ENCODE measurements around the gene DBT. TPM values are rescaled to one million over a fixed set of nuclear protein-coding genes. Genes with fewer than 3 reads are reported as not detected.

The DBT gene
- total and polyA plus RNA-seq, 10 of the 15 experiments (the other 5 are each of a cell fraction or from before 2014, with no cell fraction given) = 2.1 to 15.9 (median 6.9) TPM

DNA sequence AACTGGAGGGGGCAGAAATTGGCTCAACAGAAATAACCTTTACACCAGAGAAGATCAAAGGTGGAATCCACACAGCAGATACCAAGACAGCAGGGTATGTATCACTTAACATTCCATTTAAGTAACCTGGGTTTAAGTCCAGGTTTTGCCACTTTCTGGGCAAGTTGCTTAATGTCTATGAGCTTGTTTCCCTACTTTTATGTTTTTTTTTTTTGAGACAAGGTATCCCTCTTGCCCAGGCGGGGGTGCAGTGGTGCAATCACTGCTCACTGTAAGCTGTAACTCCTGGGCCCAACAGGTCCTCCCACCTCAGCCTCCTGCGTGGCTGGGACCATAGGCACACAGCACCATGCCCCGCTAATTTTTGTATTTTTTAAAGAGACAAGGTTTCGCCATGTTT, 18.6 kb upstream of the DBT start:
- Histone ChIP-seq H3K79me2 (ENCODE audit: control insufficient read depth, insufficient read depth, low read length) (peaks cover 29% of the 10 kb centered on the region), H3K9ac (ENCODE audit: control insufficient read depth, insufficient read depth, low read length) (no peak overlapping the region; the same call in none of the 2 replicates), H2AFZ (ENCODE audit: control insufficient read depth, low read depth, low read length) (no peak overlapping the region), H3K4me2 (ENCODE audit: control insufficient read depth, insufficient read depth) (peak overlapping the region; percentile 58), H3K27me3 (replicated peaks in 1 of 2; ENCODE audit: control insufficient read depth in 2 of 2, insufficient read depth in 2 of 2, low read length in 1 of 2) (no peaks in the 10 kb centered on the region), H3K36me3 (ENCODE audit: control insufficient read depth in 2 of 2, insufficient read depth in 2 of 2, low read length in 1 of 2) (peaks cover 2 to 23% of the 10 kb centered on the region in 2 experiments), H4K20me1 (ENCODE audit: control insufficient read depth, insufficient read depth) (no peaks in the 10 kb centered on the region; the same call in 1 of the 2 replicates), H3K4me3 (peak overlapping the region; percentile 38; the same call in 1 of the 2 replicates), H3K4me1 (ENCODE audit: control insufficient read depth, insufficient read depth, low read length) (peaks cover 2% of the 10 kb centered on the region; the same call in 1 of the 2 replicates), H3K9me3 (replicated peaks; ENCODE audit: control insufficient read depth, insufficient read depth, low read length) (no peaks in the 10 kb centered on the region), H3K27ac (ENCODE audit: control insufficient read depth, insufficient read depth) (no peak overlapping the region)
- TF ChIP-seq SRF (IDR thresholded peaks at IDR 0.05; ENCODE audit: low read depth in 2 of 2, low read length in 2 of 2) (no peak), BACH1 (IDR thresholded peaks at IDR 0.05; ENCODE audit: borderline replicate concordance) (no peak), ZNF207 (IDR thresholded peaks at IDR 0.05; ENCODE audit: borderline replicate concordance) (no peak), TCF7 (IDR thresholded peaks at IDR 0.05; ENCODE audit: borderline replicate concordance) (no peak)
- no TSS peak for BruUV-seq (replicated peaks)
- WGBS (ENCODE audit: insufficient coverage, insufficient replicate concordance, low lambda C conversion rate, missing lambda C conversion rate) = 100% methylated on average over 4 of the region's 4 CpGs
- no peak for ATAC-seq
- intact Hi-C loops (cut with micrococcal nuclease; ENCODE audit: unreplicated experiment) = loop anchor here (5.0 kb wide), 1 partner anchor 231 kb away; a partner anchor contains a TSS
- FAIRE-seq = peak; percentile 13
- DNase-seq (ENCODE audit: low read depth, low spot score) = no peak
- in situ Hi-C loops (cut with MboI) = no loop called here
- RAD21 ChIA-PET (ENCODE audit: unreplicated experiment) = interaction anchor here (1.2 kb wide), 2 partner anchors 188 to 190 kb away, joined by 3 to 4 read pairs; no protein-coding TSS in a partner anchor
- SMC1A ChIA-PET (ENCODE audit: uncharacterized antibody, unreplicated experiment) = interaction anchor here (0.8 to 3.7 kb wide), 6 partner anchors 20 to 195 kb away, joined by 3 to 19 read pairs (median 4); partner anchors contain the start of gene CDC14A
- CTCF ChIA-PET = interaction anchor here (0.6 to 2.4 kb wide), 8 partner anchors 11 to 1319 kb away, joined by 3 to 8 read pairs (median 4); no protein-coding TSS in a partner anchor
- POLR2A ChIA-PET = interaction anchor here (0.6 kb wide), 2 partner anchors 460 to 765 kb away, joined by 3 read pairs; no protein-coding TSS in a partner anchor

DNA sequence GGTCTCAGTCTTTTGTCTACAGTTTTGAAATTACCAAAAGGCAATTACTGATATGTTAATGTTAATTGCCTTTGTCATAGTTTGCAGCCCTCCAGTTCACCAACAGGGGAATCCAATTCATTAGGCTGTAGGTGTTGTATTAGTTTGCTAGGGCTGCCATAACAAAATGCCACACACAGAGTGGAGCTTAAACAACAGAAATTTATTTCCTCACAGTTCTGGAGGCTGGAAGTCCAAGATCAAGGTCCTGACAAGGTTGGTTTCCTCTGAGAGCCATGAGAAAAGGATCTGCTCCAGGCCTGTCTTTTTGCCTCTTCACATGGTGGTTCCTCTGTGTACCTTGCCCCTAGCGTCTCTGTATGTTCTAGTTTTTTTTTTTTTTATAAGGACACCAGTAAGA, 17.6 kb upstream of the DBT start:
- ChIA-PET SMC1A (ENCODE audit: uncharacterized antibody, unreplicated experiment) (interaction anchor here (0.6 to 3.7 kb wide), 11 partner anchors 18 to 452 kb away, joined by 3 to 32 read pairs (median 3); partner anchors contain the start of genes CDC14A, DBT, SASS6 and TRMT13), CTCF (interaction anchor here (1.2 to 3.4 kb wide), 4 partner anchors 17 to 192 kb away, joined by 3 to 18 read pairs (median 14); partner anchors contain the start of genes CDC14A and DBT), POLR2A (interaction anchor here (0.6 to 2.9 kb wide), 6 partner anchors 15 to 104 kb away, joined by 3 to 24 read pairs (median 4); partner anchors contain the start of gene DBT), RAD21 (ENCODE audit: unreplicated experiment) (interaction anchor here (1.2 to 2.9 kb wide), 3 partner anchors 85 to 230 kb away, joined by 4 to 22 read pairs (median 6); partner anchors contain the start of gene CDC14A)
- peaks cover 2% of the 10 kb centered on the region; the same call in 1 of the 2 replicates for H3K4me1 ChIP-seq (ENCODE audit: control insufficient read depth, insufficient read depth, low read length)
- peak overlapping the region; percentile 93 for H3K9ac ChIP-seq (ENCODE audit: control insufficient read depth, insufficient read depth, low read length)
- H4K20me1 ChIP-seq (ENCODE audit: control insufficient read depth, insufficient read depth) = no peaks in the 10 kb centered on the region; the same call in 1 of the 2 replicates
- no peak overlapping the region for H2AFZ ChIP-seq (ENCODE audit: control insufficient read depth, low read depth, low read length)
- H3K9me3 ChIP-seq (replicated peaks; ENCODE audit: control insufficient read depth, insufficient read depth, low read length) = no peaks in the 10 kb centered on the region
- H3K4me2 ChIP-seq (ENCODE audit: control insufficient read depth, insufficient read depth) = peak overlapping the region; percentile 58
- H3K79me2 ChIP-seq (ENCODE audit: control insufficient read depth, insufficient read depth, low read length) = peaks cover 29% of the 10 kb centered on the region
- H3K27me3 ChIP-seq (replicated peaks in 1 of 2; ENCODE audit: control insufficient read depth in 2 of 2, insufficient read depth in 2 of 2, low read length in 1 of 2) = no peaks in the 10 kb centered on the region
- WGBS (ENCODE audit: insufficient coverage, insufficient replicate concordance, low lambda C conversion rate, missing lambda C conversion rate) = 38% methylated on average over 1 of the region's 1 CpG
- no peak for ATAC-seq
- no peak for DNase-seq (ENCODE audit: low read depth, low spot score)
- in situ Hi-C loops (cut with MboI) (no loop called here), intact Hi-C loops (cut with micrococcal nuclease; ENCODE audit: unreplicated experiment) (loop anchor here (1.0 to 5.0 kb wide), 2 partner anchors 84 to 230 kb away; a partner anchor contains a TSS)
- peaks cover 2 to 23% of the 10 kb centered on the region in 2 experiments for H3K36me3 ChIP-seq (ENCODE audit: control insufficient read depth in 2 of 2, insufficient read depth in 2 of 2, low read length in 1 of 2)
- FAIRE-seq = no peak
- peak overlapping the region; percentile 100 for H3K4me3 ChIP-seq
- H3K27ac ChIP-seq (ENCODE audit: control insufficient read depth, insufficient read depth) = peak overlapping the region; percentile 73; the same call in 1 of the 2 replicates
- no TSS peak for BruUV-seq (replicated peaks)
- no peak for TF ChIP-seq NFIC (IDR thresholded peaks at IDR 0.05; ENCODE audit: low read depth, low read length)
- TF ChIP-seq ZNF274 (IDR thresholded peaks at IDR 0.05; ENCODE audit: insufficient read depth, insufficient read length) = no peak
- no peak for TF ChIP-seq FOXK2 (IDR thresholded peaks at IDR 0.05)
- no peak for TF ChIP-seq FOXM1 (IDR thresholded peaks at IDR 0.05; ENCODE audit: low read depth, low read length)
- TF ChIP-seq, protein P1, sequence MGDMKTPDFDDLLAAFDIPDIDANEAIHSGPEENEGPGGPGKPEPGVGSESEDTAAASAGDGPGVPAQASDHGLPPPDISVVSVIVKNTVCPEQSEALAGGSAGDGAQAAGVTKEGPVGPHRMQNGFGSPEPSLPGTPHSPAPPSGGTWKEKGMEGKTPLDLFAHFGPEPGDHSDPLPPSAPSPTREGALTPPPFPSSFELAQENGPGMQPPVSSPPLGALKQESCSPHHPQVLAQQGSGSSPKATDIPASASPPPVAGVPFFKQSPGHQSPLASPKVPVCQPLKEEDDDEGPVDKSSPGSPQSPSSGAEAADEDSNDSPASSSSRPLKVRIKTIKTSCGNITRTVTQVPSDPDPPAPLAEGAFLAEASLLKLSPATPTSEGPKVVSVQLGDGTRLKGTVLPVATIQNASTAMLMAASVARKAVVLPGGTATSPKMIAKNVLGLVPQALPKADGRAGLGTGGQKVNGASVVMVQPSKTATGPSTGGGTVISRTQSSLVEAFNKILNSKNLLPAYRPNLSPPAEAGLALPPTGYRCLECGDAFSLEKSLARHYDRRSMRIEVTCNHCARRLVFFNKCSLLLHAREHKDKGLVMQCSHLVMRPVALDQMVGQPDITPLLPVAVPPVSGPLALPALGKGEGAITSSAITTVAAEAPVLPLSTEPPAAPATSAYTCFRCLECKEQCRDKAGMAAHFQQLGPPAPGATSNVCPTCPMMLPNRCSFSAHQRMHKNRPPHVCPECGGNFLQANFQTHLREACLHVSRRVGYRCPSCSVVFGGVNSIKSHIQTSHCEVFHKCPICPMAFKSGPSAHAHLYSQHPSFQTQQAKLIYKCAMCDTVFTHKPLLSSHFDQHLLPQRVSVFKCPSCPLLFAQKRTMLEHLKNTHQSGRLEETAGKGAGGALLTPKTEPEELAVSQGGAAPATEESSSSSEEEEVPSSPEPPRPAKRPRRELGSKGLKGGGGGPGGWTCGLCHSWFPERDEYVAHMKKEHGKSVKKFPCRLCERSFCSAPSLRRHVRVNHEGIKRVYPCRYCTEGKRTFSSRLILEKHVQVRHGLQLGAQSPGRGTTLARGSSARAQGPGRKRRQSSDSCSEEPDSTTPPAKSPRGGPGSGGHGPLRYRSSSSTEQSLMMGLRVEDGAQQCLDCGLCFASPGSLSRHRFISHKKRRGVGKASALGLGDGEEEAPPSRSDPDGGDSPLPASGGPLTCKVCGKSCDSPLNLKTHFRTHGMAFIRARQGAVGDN (IDR thresholded peaks at IDR 0.05) = no peak
- TF ChIP-seq ZSCAN29 (IDR thresholded peaks at IDR 0.05) = no peak
- no peak for TF ChIP-seq RB1 (IDR thresholded peaks at IDR 0.05; ENCODE audit: borderline replicate concordance)
